Chondrocyte (in vitro differentiated cells): Measurements from ENCODE around the gene TAGLN3. TPM values are rescaled to one million over a fixed set of nuclear protein-coding genes. Genes with fewer than 3 reads are reported as not detected.
"Not testable (repeated sequence)": the region's sequence is repeated elsewhere in the genome, so short reads cannot be mapped to it uniquely, and the experiment has no call there.

Experiments used
- DNase-seq: peaks from one replicate; pipeline ENCODE4 v3.0.0; 2021; ENCODE audit warnings: mixed read lengths, low spot score
- H3K27ac Mint-ChIP-seq: one replicate; pipeline ENCODE4 v1.8.0; 2021; ENCODE audit warnings: mild to moderate bottlenecking, moderate library complexity, mixed read lengths; ENCODE audit not compliant: unreplicated experiment
- H3K27me3 Mint-ChIP-seq: 2 replicates; pipeline ENCODE4 v1.8.0; 2021; ENCODE audit warnings: low read depth, mixed read lengths
- H3K36me3 Mint-ChIP-seq: 2 replicates; pipeline ENCODE4 v1.8.0; 2021; ENCODE audit warnings: low read depth, mixed read lengths
- H3K4me1 Mint-ChIP-seq: 2 replicates; pipeline ENCODE4 v1.8.0; 2021; ENCODE audit warnings: low read depth, mild to moderate bottlenecking, mixed read lengths
- H3K4me3 Mint-ChIP-seq: one replicate; pipeline ENCODE4 v1.8.0; 2021; ENCODE audit warnings: mild to moderate bottlenecking, moderate library complexity, mixed read lengths; ENCODE audit not compliant: unreplicated experiment
- H3K9me3 Mint-ChIP-seq: 2 replicates; pipeline ENCODE4 v1.8.0; 2021; ENCODE audit warnings: low read depth, mixed read lengths
- CTCF ChIP-seq: fragments of 200-600 bp; sonication (generic); IDR thresholded peaks from 2 replicates; pipeline ENCODE4 v1.5.0; 2021; ENCODE audit warnings: antibody characterized with exemption, mild to moderate bottlenecking, moderate library complexity
- total RNA-seq: library from RNA; stranded (reverse); gene quantifications from 3 replicates; pipeline ENCODE4 v1.2.1, GENCODE V29; 2021

TAGLN3 gene
- total RNA-seq, 1 donor from 2014 or later = not detected

GRCh38 chr3:112027826-112028225 is 29.1 kb downstream of the TAGLN3 start:
- H3K9me3 Mint-ChIP-seq = no peaks in the 10 kb centered on the region

GRCh38 chr3:112030901-112031300 is 32.2 kb downstream of the TAGLN3 start:
- no peak overlapping the region for H3K4me3 Mint-ChIP-seq

More at GRCh38 chr3:112027826-112028225, 29.1 kb downstream of the TAGLN3 start:
- TF ChIP-seq CTCF = no peak
- no peak for DNase-seq
- Mint-ChIP-seq H3K27ac (no peak overlapping the region), H3K36me3 (no peaks in the 10 kb centered on the region), H3K27me3 (no peaks in the 10 kb centered on the region), H3K4me1 (no peaks in the 10 kb centered on the region), H3K4me3 (no peak overlapping the region)

GRCh38 chr3:112032098-112032731 is 33.5 kb downstream of the TAGLN3 start:
- Mint-ChIP-seq H3K9me3 (no peaks in the 10 kb centered on the region), H3K27me3 (no peaks in the 10 kb centered on the region), H3K36me3 (no peaks in the 10 kb centered on the region), H3K4me1 (no peaks in the 10 kb centered on the region), H3K27ac (no peak overlapping the region), H3K4me3 (no peak overlapping the region)
- no peak for TF ChIP-seq CTCF
- DNase-seq = no peak

More at GRCh38 chr3:112030901-112031300, 32.2 kb downstream of the TAGLN3 start:
- H3K27ac Mint-ChIP-seq = no peak overlapping the region
- no peaks in the 10 kb centered on the region for H3K36me3 Mint-ChIP-seq
- DNase-seq = no peak
- TF ChIP-seq CTCF = no peak
- H3K9me3 Mint-ChIP-seq = no peaks in the 10 kb centered on the region
- H3K27me3 Mint-ChIP-seq = no peaks in the 10 kb centered on the region
- H3K4me1 Mint-ChIP-seq = no peaks in the 10 kb centered on the region

DNA sequence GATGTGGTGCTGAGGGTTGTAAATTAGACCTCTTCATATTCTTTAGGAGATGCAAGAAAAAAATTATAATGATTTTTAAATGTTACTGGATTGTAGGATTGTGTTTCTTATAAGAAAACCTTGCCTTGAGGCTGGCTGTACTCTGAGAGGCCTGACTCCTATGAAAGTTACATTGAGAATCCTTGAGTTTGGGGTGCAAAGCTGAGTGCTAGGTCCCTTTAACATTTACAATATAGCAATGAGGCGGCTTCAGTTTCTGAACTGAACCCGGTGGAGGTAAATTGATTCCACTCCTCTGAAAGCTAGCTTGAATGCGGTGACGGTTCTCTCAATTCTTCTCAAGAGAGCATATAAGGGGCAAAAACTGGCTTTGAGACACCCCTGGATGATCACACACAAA is 35.7 kb downstream of the TAGLN3 start, which contains the start of gene TMPRSS7:
TMPRSS7 (plus strand) TSS at position 301 of the 400 bp plus-strand sequence. CDS start 110 bp downstream, outside the sequence.
- no peaks in the 10 kb centered on the region for H3K27me3 Mint-ChIP-seq
- no peak for TF ChIP-seq CTCF
- no peak within 1 kb of the TSS for H3K27ac Mint-ChIP-seq
- no peak within 1 kb of the TSS for H3K4me3 Mint-ChIP-seq
- peaks cover 6% of the 10 kb centered on the region for H3K4me1 Mint-ChIP-seq
- no peak for DNase-seq
- H3K9me3 Mint-ChIP-seq = peaks cover 3% of the 10 kb centered on the region
- H3K36me3 Mint-ChIP-seq = no peaks in the 10 kb centered on the region

DNA sequence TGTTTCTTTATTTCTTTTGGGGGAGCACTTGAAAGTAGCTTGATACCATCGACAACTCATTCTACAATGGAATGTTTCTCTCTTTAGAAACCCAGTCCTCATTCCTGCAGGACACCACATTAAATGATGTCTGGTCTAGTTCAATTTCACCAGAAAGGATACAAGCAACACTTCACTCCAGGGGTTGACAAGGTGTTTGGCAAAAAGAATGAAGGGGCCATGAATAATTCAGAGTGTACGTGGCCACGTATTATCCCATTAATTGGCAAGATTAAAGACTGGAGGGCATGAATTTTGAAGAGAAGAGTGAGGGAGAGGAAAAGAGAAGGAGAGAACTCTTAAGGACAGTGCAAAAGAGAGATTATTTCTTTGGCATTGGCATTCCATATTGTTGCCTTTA is 36.5 kb downstream of the TAGLN3 start:
- H3K27ac Mint-ChIP-seq = no peak overlapping the region
- H3K4me1 Mint-ChIP-seq = peaks cover 6% of the 10 kb centered on the region
- no peak for DNase-seq
- H3K36me3 Mint-ChIP-seq = no peaks in the 10 kb centered on the region
- no peaks in the 10 kb centered on the region for H3K27me3 Mint-ChIP-seq
- no peak overlapping the region for H3K4me3 Mint-ChIP-seq
- peaks cover 3% of the 10 kb centered on the region for H3K9me3 Mint-ChIP-seq
- TF ChIP-seq CTCF = no peak

- DNase-seq, H3K4me3 Mint-ChIP-seq, H3K36me3 Mint-ChIP-seq, H3K27me3 Mint-ChIP-seq, H3K27ac Mint-ChIP-seq, H3K4me1 Mint-ChIP-seq, H3K9me3 Mint-ChIP-seq: not testable (repeated sequence)
Observed at GRCh38 chr3:112037194-112037593, 38.5 kb downstream of the TAGLN3 start.
